Activated effector memory CD4-positive, alpha-beta T cell treated with Interleukin-2 at 50 U/mL for 16 hours (primary cell): ENCODE results near the gene LAMP1.
"Not testable (repeated sequence)": the region's sequence is repeated elsewhere in the genome, so short reads cannot be mapped to it uniquely, and the experiment has no call there.

Source experiments
- DNase-seq: peaks from one replicate; pipeline ENCODE4 v3.0.0-alpha.2; 2020

The LAMP1 gene

GRCh38 chr13:113359571-113359970, 62.5 kb downstream of the LAMP1 start:
- DNase-seq, result no peak

- no peak for DNase-seq
These were observed 63.4 kb downstream of the LAMP1 start for GRCh38 chr13:113360446-113360845.

GRCh38 chr13:113361406-113361805, 64.4 kb downstream of the LAMP1 start:
- DNase-seq, result no peak

GRCh38 chr13:113364311-113364889, 67.4 kb downstream of the LAMP1 start:
- DNase-seq, result no peak

- DNase-seq, result no peak
These were observed 68.0 kb downstream of the LAMP1 start for GRCh38 chr13:113364901-113365582.

DNA sequence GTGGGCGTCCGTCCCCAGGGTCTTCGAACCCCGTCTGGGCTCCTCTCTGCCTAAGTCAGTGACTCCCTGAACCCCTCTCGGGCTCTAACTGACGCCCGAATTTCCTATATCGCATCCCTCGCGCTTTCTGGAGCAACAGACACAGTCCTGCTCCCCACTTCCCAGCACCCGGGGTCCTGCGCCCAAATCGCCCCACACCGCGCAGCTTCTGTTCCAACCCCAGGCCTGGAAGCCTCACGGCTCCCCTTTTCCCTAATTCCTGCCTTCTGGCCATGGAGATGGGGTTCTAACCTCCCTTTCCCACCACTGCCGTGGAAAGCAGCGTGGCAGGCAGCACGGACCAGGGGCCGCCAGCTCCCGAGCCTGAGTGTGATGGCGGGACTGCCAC, 68.5 kb downstream of the LAMP1 start:
- DNase-seq, result no peak

DNA sequence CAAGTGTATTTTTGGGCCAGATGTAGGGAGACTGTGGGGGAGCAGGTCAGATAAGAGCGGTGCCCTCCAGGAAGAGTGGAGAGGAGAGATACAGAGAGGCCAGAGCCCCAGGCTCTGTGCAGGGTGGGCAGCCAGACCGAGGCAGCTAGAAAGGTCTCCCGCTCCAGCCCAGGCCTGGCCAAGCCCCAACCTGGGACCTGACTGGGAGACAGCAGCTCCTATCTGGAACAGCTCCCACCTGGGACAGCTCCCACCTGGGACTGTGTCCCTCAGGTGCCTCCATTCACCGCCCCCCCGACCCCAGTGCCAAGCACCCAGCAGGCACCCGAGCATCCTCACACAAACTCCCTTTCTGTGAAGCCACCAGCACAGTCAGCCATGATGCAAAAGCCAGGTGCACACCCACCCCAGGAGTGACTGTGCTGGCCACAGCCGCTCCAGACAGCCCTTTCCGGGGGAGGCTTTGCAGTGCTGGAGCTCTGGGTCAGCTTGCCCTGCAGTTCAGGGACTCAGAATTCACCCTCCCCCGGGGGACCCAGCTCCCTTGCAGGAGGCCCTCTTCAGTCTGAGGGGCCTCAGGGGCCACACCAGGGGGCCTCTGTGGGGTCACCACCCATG, 69.0 kb downstream of the LAMP1 start:
- no peak for DNase-seq

- no peak for DNase-seq
These were observed 70.1 kb downstream of the LAMP1 start for GRCh38 chr13:113367020-113367560.

- DNase-seq, result no peak
These were observed 70.7 kb downstream of the LAMP1 start for GRCh38 chr13:113367771-113368170.

GRCh38 chr13:113368353-113368752, 71.3 kb downstream of the LAMP1 start:
- DNase-seq, result not testable (repeated sequence)

GRCh38 chr13:113369189-113369588, 72.2 kb downstream of the LAMP1 start:
- no peak for DNase-seq

DNA sequence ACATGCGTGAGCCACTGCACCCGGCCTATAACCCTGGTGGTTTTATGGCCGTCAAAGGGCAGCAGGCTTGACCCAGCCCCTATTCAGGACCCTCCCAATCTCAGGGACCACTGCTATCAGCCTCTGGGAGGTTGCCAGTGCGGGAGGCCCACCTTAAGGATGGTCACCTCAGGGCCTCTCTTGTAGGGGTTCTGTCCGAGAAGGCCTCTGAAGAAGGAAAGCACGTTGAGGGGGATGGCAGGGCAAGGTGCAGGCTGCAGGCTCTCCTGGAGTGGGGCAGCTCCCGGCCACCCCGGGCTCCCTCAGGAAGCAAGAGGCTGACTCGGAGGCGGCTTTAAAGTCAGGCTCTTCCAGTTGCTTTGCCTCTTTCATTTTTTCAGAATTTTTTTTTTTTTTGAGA, 72.8 kb downstream of the LAMP1 start:
- DNase-seq, result no peak

DNA sequence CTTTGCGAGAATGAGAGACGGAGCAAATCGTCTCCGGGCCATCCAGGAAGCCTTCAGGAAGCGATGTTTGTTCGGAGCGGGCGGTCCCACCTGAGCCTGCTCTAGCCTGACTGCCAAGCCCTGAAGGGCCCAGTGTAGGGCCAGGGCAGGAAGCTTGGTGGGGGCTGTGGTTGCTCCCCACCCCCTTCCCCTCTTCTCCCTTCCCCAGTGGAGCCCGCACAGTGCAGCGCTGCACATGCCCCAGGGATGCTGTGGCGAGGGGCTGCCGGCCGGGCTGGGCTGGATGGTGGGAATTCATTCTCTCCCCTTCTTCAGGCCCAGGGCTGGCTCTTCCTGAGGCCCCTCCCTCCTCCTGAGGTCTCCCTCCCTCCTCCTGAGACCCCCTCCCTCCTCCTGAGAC, 74.0 kb downstream of the LAMP1 start:
- no peak for DNase-seq

DNA sequence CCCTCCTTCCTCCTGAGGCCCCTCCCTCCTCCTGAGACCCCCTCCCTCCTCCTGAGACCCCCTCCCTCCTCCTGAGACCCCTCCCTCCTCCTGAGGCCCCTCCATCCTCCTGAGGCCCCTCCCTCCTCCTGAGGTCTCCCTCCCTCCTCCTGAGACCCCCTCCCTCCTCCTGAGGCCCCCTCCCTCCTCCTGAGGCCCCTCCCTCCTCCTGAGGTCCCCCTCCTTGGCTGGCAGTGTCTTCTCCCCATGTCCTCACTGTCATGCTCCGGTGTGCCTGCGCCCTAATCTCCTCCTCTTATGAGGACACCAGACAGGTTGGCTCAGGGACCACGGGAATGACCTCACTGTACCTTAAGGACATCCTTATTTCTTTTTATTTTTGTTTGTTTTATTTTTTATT, 74.7 kb downstream of the LAMP1 start:
- not testable (repeated sequence) for DNase-seq
